Brain pericyte (primary cell): ENCODE results near the gene EIF2B4.
A peak's percentile ranks its signal among the peaks of the same experiment; 100 is the strongest.
"Not testable (repeated sequence)": the region's sequence is repeated elsewhere in the genome, so short reads cannot be mapped to it uniquely, and the experiment has no call there.

ENCODE experiments used
- DNase-seq: peaks from one replicate; pipeline ENCODE4 v3.0.0-alpha.2; 2012; ENCODE audit warnings: low read depth, low spot score

The EIF2B4 gene

GRCh38 chr2:27350106-27350693, 19.9 kb downstream of the EIF2B4 start:
- DNase-seq: no peak

GRCh38 chr2:27347641-27348040, 22.5 kb downstream of the EIF2B4 start:
- DNase-seq: no peak

- no peak for DNase-seq
These were observed 34.0 kb downstream of the EIF2B4 start for GRCh38 chr2:27336173-27336572.

GRCh38 chr2:27335311-27335710, 34.8 kb downstream of the EIF2B4 start:
- no peak for DNase-seq

GRCh38 chr2:27324720-27325119, 45.4 kb downstream of the EIF2B4 start:
- DNase-seq: no peak

GRCh38 chr2:27323596-27324285, 46.4 kb downstream of the EIF2B4 start:
- DNase-seq: no peak

- peak; percentile 57 for DNase-seq
These were observed 47.2 kb downstream of the EIF2B4 start, which contains the start of gene MPV17 for GRCh38 chr2:27322766-27323595. MPV17 (minus strand) TSS chr2:27323097; CDS start chr2:27322517, 580 bp downstream.

- DNase-seq: no peak
These were observed 47.8 kb downstream of the EIF2B4 start for GRCh38 chr2:27322301-27322765.

GRCh38 chr2:27320958-27321543, 49.1 kb downstream of the EIF2B4 start:
- DNase-seq: peak; percentile 81

GRCh38 chr2:27319839-27320238, 50.3 kb downstream of the EIF2B4 start:
- DNase-seq: not testable (repeated sequence)

GRCh38 chr2:27316655-27317412, 53.3 kb downstream of the EIF2B4 start:
- no peak for DNase-seq

GRCh38 chr2:27315122-27315521, 55.0 kb downstream of the EIF2B4 start:
- DNase-seq: no peak

- DNase-seq: no peak
These were observed 55.4 kb downstream of the EIF2B4 start for GRCh38 chr2:27314709-27315108.
